GM12875 (cell line): ENCODE results near the gene SYCP3.

Experiments
- H3K4me3 ChIP-seq: one replicate; pipeline ENCODE4 v1.5.1; 2011; ENCODE audit warnings: low read depth, low read length, control low read depth
- TF ChIP-seq, protein P1 (sequence below): IDR thresholded peaks from 2 replicates; pipeline ENCODE4 v1.5.1; 2011; ENCODE audit warnings: low read depth, mild to moderate bottlenecking, control low read depth, inconsistent platforms, low read length, moderate library complexity, borderline replicate concordance; ENCODE audit not compliant: insufficient read depth

Gene SYCP3

DNA sequence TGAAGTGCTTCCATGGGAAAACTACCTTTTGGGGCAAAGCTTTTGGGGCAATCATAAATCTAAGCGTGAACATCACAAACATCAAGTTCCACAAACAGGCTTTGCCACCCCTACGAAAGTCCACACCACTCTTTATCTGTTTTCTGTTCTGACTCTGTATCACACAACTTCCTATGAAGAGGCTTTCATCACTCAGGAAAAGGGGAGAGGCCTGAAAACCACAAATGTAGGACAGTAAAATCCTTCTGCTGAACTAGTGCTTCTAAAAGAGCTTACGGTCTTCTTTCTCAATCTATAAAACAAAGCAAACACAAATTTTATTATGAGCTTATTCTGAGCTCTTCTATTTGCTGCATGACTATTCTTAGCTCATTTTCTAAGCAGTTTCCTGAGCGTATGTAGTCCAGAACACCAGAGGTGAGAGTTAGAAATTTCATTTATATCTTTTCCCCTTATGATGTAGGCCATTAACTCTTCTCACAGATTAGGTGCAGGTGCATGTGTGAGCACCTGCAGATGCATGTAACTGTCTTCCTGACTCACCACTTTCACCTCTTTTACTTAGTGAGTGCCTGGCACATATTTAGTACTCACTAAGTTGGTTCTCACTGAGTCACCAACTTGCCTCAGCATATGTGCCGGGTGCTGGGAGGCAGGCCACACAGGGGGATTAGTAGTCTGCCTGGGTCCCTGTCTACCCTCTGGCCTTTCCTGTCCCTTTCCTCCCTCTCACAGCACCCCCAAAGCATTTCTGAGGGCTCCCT lies 32.9 kb upstream of the SYCP3 start:
- TF ChIP-seq, protein P1, sequence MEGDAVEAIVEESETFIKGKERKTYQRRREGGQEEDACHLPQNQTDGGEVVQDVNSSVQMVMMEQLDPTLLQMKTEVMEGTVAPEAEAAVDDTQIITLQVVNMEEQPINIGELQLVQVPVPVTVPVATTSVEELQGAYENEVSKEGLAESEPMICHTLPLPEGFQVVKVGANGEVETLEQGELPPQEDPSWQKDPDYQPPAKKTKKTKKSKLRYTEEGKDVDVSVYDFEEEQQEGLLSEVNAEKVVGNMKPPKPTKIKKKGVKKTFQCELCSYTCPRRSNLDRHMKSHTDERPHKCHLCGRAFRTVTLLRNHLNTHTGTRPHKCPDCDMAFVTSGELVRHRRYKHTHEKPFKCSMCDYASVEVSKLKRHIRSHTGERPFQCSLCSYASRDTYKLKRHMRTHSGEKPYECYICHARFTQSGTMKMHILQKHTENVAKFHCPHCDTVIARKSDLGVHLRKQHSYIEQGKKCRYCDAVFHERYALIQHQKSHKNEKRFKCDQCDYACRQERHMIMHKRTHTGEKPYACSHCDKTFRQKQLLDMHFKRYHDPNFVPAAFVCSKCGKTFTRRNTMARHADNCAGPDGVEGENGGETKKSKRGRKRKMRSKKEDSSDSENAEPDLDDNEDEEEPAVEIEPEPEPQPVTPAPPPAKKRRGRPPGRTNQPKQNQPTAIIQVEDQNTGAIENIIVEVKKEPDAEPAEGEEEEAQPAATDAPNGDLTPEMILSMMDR = no peak
- H3K4me3 ChIP-seq = no peak overlapping the region

DNA sequence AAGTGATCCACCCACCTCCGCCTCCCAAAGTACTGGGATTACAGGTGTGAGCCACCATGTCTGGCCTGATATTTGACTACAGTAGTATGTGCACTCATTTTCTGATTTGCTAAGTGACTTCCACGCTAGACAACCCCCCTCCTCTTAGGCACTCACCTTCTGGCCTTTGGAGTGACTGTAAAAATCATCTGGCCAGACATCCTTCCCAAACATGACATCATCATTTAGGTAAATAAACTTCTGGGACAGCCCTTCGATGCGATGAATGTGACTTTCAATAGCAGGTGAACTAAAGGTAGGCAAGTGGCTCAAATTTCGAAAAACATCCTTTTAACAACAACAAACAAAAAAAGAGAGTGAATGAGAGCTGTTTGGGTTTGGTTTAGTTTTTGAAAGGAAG lies 30.6 kb upstream of the SYCP3 start:
- TF ChIP-seq, protein P1 = no peak

DNA sequence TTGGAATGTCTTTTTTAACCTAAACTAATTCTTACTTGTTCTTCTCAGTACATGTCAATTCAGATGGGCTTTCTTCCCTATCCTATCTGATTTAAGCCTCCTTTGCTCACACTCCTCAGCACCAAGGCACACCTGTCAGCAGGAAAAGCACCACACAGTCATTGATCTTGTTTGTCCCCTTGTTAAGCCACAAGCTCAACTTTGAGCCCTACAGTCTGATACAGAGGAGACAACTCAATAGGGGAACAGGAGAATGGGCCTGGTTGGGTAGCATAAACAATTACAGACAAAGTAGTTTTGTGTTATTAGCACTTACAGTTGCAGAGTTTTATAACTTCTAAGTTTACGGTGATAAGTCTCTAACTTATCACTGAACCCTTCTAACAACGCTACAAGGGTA lies 29.5 kb upstream of the SYCP3 start:
- no peak overlapping the region for H3K4me3 ChIP-seq
- TF ChIP-seq, protein P1 = no peak

More for the DNA sequence above, 30.6 kb upstream of the SYCP3 start:
- H3K4me3 ChIP-seq = no peak overlapping the region

DNA sequence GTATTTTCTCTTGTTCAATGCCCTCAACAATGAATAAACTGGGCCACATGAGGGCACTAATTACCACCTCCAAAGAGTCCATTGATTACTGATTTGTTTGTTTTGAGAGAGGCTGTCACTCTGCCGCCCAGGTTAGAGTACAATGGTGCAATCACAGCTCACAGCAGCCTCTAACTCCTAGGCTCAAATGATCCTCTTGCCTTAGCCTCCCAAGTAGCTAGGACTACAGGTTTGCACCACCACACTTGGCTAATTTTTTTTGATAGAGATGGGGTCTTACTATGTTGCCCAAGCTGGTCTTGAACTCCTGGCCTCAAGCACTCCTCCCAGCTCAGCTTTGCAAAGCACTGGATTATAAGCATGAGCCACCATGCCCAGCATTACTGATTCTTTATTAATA lies 28.3 kb upstream of the SYCP3 start:
- TF ChIP-seq, protein P1 = no peak
- no peak overlapping the region for H3K4me3 ChIP-seq

DNA sequence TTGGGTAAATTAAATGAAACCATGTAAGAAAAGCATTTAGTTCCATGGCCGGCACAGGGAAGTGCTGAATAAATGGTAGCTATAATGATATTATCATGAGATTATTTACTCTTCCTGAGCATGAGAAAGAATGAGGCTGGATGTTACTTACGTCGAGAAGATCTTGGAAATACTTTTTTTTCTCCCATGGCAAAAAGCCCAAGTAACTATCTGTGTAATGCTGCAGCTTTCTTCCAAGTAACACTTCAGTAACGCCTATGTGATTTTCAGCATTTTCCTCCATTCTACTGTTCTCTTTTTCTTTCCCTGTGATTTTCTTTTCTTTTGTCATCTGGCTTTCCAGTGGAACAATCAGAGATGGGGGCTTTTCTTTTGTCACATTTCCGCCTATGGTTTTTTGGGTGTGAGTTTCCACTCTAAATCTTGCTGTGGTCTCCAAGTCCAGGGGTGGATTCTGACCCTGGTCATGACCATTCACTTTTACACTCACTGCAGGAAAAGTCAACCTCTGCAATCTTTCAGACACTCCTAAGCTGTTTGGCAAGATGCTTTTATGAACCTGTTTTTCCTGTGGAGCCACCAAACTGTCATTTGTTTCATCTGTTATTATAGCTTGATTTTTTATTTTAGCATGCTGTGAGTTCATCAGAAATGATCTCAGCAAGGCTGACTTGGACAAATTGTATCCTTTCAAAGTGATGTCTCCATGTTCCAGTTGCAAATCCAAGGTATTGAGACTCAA lies 25.0 kb upstream of the SYCP3 start:
- no peak overlapping the region for H3K4me3 ChIP-seq
- TF ChIP-seq, protein P1 = no peak

DNA sequence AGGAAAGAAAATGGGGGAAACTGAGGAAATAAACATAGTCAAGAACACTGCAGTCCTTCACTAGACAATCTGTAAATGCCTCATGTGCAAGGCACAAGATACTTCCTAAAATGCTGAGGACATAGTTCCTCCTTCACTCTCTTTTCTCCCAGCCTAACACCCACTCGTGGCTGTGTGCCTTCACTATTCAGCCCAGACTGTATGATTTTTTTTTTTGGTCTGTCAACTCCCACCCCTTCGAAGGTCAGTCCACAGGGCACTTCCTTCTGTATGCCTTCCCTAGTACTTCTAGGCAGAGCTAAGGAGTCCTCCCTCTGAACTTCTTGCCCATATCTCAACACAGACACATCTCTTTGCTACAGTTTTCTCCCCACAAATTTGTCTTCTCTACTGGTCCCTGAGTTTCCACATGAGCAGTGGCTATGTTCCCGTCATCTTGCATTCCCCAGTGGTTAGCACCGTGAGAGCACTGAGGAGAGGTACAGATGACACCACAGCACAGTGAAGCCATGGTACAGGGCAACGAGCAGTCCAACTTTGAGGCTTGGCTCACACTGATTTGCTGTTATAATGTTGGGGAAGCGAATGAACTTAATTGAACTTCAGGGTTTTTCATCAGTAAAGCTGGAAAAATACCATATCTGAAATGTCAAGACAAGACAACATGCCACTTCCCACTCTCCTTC lies 24.1 kb upstream of the SYCP3 start:
- TF ChIP-seq, protein P1 = no peak
- H3K4me3 ChIP-seq = no peak overlapping the region
